GM19240 (cell line): ENCODE results near the gene ARHGAP30.
A peak's percentile ranks its signal among the peaks of the same experiment; 100 is the strongest.
"Not testable (repeated sequence)": the region's sequence is repeated elsewhere in the genome, so short reads cannot be mapped to it uniquely, and the experiment has no call there.

ENCODE experiments used
- DNase-seq: peaks from one replicate; pipeline ENCODE4 v3.0.0; 2011; ENCODE audit warnings: low spot score; ENCODE audit not compliant: insufficient read length

ARHGAP30 gene

DNA sequence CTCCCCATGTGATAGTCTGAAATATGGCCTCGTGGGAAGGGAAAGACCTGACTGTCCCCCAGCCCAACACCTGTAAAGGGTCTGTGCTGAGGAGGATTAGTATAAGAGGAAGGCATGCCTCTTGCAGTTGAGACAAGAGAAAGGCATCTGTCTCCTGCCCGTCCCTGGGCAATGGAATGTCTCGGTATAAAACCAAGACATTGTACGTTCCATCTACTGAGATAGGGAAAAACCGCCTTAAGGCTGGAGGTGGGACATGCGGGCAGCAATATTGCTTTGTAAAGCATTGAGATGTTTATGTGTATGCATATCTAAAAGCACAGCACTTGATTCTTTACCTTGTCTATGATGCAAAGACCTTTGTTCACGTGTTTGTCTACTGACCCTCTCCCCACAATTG lies 52.5 kb downstream of the ARHGAP30 start:
- DNase-seq = not testable (repeated sequence)

DNA sequence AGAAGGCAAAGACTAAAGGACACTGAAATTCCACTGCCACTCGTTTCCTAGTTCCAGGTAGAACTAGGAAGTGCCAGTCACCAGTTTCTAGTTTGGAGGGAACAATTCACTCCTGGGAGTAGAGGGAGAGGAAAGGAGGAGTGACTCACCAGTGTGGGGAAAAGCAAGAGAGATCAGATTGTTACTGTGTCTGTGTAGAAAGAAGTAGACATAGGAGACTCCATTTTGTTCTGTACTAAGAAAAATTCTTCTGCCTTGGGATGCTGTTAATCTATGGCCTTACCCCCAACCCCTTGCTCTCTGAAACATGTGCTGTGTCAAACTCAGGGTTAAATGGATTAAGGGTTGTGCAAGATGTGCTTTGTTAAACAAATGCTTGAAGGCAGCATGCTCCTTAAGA lies 53.0 kb downstream of the ARHGAP30 start:
- not testable (repeated sequence) for DNase-seq

DNA sequence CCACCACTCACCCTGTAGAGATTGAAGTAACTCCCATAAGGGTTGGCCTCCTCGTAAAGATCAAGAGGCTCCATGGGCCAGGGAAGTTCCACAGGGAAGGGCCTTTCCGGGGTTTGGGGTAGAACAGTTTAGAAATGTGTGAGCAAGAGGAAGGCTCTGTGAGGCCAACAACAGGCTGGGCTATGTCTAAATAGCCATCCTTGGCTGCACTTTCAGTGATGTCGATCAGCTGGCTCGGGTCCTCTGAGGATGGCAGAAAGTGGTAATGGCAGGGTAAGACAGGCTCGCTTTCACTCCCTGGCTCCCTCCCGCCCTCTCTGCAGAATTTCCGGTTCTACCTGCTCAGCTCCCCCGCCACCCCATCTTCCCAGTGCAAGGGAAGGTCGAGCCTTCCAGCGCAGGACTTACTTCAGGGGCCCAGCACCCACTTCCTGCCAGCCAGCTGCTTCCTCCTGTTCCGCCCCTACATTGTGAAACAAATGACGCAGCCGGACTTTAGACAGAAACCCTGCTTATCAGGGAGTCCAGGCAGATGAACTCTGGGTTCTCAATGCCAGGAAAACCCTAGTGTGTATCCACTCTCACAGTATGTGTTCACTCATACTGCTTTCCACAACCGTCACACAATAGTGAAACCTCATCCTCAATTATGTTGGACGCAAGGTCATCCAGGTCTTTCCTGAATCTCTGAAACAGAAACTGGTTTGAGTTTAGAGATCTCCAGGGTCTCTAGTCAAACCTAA lies 56.0 kb downstream of the ARHGAP30 start:
- DNase-seq = peak; percentile 84

DNA sequence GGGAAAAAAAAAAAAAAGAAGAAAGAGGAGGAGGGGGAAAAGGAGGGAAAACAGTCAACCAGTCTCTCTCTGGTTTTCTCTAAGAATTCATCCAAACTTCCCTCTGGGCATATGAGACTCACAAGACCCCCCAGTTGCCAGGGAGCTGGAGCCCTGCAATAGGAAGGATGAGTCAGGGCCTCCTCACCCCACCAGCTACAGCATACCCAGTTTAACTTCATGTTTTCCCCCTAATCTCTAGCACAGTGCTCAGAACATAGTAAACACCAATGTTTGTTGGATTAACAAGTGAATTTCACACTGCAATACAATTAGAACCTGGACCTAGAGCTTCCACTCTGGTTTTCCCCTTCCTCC lies 56.6 kb downstream of the ARHGAP30 start:
- no peak for DNase-seq

DNA sequence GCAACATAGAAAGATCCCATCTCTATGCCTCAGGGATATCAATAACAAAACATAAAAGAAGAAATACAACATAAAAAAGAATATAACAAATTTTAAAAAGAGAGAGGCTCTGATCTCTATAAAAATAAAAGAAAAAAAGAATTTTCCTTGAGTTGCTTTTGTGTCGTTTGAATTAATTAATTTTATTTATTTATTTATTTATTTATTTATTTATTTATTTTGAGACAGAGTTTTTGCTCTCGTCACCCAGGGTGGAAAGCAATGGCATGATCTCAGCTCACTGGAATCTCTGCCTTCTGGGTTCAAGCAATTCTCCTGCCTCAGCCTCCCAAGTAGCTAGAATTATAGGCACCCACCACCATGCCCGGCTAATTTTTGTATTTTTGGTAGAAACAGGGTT lies 57.3 kb downstream of the ARHGAP30 start:
- DNase-seq = no peak

DNA sequence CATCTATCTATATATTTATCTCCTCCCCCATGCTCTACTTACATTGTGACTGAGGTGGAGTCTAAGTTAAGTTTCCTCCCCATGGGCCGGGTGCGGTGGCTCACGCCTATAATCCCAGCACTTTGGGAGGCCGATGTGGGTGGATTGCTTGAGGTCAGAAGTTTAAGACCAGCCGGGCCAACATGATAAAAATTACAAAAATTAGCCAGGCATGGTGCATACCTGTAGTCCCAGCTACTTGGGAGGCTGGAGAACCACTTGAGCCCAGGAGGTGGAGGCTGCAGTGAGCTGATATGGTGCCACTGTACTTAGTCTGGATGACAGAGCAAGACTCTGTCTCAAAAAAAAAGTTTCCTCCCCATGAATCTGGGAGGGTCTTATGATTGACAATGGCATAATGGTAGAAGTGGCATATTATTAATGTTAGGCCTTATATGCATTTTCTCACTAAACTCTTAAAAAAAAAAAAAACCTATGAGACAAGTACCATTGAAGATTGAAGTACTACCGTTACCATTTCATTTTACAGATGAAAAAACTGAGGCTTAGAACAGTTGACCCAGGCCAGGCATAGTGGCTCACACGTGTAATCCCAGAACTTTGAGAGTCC lies 60.0 kb downstream of the ARHGAP30 start:
- DNase-seq = no peak

DNA sequence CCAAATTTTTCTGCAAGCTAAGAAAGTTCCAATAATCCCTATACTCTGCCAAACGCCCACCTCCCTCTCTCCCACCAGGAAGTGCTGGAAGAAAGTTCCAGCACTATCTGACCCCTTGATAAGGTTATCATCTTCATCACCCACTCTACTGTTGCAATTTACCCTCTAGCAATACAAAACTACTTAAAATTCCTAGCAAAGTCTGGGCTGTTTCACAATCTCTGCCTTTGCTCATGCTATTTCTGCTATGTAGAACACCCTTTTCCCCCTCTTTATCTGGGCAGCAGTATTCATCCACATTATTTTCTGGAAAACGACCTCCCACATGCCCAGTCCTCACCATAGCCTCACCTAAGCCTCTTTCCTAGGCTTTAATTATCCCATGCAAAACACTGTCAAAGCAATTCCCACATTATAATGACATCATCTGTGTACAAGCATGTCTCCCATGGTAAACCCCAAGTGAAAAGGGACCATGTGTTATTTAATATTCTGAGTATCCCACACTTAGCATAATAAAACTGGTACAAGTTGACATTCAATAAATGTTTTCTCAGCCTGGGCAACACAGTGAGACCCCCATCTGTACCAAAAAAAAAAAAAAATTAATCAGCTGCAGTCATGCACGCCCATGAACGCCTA lies 60.7 kb downstream of the ARHGAP30 start:
- DNase-seq = no peak

DNA sequence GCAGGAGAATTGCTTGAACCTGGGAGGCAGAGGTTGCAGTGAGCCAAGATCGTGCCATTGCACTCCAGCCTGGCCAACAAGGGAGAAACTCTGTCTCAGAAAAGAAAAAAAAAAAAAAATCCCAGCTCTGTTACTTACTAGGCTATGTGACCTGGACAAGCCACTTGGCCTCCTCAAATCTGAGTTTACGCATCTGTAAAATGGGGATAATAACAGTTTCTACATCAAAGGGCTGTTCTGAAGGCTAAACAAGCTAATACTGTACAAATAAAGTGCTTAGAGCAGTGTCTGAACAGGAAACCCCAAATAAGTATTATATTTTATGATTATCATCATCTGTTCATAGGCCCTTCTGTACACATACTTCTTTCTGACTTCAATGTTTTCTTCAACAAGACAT lies 62.3 kb downstream of the ARHGAP30 start:
- no peak for DNase-seq

DNA sequence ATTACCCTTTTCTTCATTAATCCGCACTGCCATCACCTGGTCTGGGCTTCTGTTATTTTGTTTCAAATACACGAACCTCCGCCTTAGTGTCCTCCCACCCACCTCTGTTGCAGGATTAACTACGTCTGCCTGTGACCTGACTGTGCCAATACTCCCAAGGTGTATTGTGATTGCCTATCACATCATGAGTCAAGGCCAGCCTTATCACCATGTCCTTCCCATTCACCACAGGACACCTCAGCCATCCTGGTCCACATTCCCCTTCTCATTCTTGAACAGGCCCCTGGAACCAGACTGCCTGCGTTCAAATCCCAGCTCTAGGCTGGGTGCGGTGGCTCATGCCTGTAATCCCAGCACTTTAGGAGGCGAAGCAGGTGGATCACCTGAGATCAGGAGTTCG lies 63.1 kb downstream of the ARHGAP30 start:
- DNase-seq = no peak

DNA sequence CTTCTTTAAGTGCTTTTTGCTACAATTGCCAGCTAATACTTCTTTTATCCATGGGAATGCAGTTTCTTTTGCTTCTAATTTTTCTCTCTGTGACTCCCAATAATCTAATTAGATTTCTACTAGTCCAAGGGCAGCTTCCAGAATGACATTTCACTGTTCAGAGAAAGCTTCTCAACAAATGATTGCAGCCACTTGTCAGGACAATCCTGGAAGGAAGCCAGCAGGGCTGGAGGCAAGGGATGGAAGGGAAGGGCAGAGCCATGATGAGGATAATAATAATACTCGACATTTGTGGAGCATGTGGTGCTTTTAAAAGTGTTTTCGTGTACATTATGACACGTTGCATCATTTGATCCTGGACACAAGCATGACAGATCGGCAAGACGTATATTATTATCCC lies 68.2 kb downstream of the ARHGAP30 start:
- DNase-seq = no peak

DNA sequence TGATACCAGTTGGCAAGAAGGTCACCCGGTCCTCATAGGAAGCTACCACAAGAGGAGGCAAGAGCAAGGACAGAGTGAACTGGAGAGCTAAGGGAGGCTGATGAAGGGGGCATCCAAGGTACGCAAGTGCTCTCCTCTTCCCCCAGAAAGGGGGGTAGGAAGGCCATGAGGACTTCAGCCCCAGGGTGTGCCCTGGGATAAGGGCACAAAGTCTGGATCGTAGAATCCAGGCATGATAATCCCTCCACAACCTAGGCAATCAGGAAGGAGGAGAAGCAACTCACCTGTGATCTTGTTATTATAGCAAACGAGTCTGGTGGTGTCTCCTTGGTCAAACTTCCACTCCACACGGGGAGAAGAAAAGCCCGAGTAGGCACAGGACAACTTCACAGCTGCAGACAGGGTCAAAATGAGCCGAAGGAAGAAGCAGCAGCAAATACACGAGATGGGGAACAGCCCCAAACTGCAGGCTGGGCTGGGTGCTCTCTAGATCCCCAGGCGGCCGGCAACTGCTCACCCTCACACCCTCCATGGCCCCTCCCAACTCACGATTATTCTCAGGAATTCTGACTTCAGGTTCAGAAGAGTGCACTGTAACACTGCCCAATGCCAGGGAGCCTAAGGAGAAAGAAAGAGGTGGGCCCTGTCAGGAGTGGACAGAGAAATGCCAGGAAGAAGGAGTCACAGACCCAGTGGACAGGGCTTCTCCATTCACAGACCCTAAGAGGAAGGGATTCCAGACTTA lies 68.8 kb downstream of the ARHGAP30 start:
- DNase-seq = no peak

DNA sequence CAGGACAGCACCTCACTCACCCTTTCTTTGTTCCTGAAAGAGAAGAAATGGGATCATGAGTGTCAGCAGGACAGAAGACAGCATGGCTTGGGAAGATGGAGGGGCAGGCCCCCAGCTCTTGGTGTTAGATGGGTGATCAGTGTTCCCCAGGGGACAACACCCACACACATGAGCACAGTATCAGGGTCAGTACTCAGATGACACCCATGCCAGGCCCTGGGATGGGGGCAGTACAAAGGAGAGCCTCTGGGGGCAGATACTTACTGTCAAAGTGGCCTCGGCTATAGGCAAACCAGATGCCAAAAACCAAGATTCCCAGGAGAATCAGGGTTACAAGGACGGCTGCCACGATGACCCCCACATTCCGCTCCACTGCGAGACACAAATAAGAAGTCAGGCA lies 70.3 kb downstream of the ARHGAP30 start:
- no peak for DNase-seq

DNA sequence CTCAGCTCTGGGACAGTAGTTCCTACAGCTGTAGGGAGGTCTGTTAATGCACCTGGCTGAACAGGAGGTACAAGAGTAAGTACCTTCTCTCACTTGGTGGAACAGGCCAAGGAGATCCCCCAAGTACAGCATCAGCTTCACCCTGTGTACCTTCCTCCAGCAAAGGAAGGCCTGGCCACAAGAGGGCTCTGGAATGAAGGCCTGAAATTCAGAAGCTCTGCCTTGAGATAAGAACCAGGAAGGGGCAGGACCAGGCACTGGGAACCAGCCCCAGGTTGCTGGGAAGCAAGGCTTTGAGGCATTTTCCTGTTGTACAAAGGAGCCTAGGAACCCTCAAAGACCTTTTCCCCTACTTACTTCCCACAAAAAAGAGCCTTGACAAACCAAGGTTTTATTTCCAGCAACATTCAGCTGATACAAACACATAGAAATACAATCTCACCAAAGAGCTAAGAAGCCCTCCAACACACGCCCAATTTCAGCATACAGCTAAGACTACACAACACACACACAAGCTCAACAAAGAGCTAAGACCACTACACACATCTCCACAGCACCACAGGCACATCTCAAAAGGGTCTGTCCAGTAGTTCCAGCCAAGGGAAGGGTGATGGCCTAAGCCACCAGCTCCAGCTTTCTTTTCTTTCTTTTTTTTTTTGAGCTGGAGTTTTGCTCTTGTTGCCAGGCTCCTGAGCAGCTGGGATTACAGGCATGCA lies 72.2 kb downstream of the ARHGAP30 start:
- peak; percentile 56 for DNase-seq
